COR-L47 (cell line): ENCODE results near the gene PPARG.
"Not testable (repeated sequence)": the region's sequence is repeated elsewhere in the genome, so short reads cannot be mapped to it uniquely, and the experiment has no call there.

Experiments used
- DNase-seq: peaks from one replicate; lab custom pipeline; 2025; lab: John Stamatoyannopoulos, UW

Gene PPARG

DNA sequence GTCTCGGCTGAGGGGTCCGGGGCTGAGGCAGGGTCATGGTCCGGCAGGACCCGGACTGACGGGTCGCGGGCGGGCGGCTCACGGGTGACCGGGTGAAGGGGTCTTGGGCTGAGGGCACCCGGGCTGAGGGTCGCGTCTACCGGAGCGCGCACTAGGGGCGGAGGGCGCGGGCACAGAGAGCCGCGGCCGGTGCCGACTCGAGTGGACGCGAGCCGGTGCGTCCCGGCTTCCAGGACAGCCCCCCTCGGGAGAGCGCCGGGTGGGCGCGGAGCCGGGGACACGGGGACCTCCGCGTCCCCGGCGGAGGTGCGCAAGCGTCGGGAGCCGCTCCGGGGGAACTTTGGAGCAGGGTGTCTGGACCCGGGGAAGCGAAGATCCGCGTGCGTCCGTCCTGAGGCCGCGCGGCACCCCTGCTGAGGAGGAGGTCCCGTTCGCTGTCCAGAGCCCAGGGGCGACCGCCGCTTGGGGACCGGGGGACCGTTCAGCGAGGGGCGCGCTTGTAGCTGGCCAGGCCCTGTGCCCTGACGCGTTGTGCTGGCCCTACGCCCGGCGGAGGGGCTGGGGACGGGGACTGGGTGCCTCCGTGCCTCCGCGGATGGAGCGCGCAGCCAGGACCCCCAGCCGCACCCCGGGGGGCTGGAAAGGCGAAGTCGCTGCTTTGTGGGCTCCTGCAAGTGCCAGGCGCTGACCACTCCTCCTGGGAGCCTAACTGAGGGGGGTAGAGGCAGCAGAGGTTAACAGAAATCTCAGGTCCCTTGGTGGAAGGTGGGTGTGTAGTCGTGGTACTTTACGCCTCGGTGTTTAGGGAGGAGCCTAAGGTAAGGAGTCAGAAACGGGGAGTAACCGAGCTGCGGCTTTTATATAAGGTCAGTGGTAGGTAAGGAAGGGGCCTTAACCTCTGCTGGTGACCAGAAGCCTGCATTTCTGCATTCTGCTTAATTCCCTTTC, at the start of gene PPARG:
Gene PPARG, plus strand, starts transcription at position 889 of the 948 bp plus-strand sequence. CDS start 90,642 bp downstream, outside the sequence.
- DNase-seq = no peak

DNA sequence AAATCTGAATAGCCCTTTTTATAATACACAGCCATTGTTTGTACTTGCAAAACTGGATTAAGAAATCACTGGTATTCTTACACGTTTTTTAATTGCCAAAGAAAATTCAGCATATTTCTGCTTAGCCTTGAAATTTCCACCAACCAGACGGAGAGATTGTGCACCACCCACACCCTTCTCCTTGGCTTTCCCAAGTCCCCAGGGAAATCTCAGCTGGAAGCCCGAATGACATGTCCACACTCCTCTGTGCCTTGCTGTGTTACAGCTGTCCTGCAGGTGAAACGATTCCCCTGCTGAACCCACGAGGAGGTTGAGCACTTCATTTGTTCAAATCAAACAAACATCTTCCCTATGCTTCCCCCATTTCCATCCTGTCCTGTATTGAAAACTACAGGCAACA, 49.6 kb upstream of the PPARG start:
- DNase-seq = no peak

DNA sequence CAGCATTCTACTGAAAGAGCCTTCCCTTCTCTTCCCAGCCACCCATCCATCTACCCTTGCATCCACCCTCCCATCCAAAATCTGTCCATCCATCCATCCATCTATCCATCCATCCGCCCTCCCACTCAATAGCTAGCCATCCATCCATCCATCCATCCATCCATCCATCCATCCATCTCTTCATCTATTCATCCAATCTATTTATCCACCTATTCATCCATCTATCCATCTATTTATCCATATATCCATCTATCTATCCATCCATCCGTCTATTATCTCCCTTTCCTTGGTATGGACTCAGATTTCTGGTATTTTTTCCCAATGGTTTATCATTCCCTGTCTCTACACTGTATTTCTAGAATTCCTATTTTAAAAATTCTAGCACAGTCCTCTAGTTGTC, 46.1 kb upstream of the PPARG start:
- no peak for DNase-seq

DNA sequence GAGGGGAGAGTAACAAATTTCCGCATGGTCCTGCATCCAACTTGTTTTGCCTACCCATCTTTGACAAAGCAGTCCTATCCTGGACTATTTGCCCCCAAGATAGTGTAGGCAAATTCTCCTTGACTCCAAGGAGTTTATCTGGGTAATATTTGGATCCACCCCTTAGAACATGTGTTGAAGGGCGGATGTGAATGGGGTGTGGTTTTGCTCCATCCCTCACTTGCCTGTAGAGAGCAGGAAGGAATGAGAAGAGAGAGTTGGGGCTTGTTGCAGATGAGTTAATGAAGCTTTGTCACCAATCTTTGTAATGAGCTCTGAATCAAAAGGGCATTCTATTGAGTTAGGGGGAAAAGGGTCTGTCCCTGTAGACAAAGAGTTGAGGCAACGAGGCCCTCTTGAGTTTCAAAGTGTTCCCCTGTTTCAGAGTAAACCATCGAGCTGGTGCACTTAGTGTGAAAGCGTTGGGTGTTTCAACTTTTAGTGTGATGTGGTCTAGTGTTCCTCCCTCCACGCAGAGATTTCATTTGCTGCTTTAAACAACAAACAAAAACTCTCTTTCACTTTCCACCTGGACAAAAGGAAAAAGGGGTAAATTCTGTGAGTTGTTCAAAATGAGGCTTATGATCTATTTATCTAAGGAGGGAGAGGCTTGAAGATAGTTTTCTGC, 42.2 kb upstream of the PPARG start:
- DNase-seq = no peak

DNA sequence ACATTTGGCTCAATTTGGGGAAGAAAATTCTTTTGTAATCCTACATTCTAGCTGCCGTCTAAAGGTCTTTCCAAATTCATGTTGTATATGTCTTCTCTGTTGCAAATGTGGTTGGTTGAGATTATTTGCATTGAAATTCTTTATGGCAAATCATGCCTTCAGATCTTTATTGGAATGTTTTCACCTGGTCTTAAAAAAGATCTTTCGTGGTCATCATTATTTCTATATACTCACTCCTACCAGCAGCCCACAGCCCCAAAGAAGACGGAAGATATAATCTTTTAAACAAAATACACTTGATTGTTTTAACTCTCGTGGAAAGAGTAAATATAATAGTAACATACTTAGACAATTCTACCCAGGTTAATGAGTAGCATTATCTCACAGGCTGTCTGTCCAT, 41.5 kb upstream of the PPARG start:
- DNase-seq = no peak

DNA sequence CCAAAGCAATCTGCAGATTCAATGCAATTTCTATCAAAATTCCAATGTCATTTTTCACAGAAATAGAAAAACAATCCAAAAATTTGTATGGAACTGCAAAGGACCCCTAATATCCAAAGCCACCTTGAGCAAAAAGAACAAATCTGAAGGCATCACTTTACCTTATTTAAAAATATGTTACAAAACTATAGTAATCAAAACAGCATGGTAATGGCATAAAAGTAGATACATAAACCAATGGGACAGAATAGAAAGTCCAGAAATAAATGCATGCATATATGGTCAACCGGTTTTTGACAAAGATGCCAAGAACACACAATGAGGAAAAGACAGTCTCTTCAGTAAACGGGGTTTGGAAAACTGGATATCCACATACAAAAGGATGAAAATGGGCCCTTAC, 39.4 kb upstream of the PPARG start:
- no peak for DNase-seq

DNA sequence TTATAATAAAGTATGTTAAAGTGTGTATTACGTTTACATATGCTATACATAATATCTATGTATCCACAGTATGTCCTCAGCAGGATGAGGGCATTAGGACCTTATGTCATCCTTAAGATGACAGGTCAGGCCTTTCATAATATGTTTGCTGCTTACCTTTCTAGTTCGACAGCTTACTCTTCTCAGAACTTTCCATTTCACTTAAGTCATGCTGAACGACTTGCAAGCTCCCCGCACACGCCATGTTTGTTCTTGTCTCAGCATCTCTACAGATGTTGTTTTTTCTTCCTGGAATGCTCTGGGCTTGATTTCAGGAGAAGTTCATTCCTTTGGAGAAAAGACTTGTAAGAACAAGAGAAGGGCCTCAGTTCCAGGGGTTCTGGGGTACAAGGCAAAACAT, 36.0 kb upstream of the PPARG start:
- DNase-seq = no peak

DNA sequence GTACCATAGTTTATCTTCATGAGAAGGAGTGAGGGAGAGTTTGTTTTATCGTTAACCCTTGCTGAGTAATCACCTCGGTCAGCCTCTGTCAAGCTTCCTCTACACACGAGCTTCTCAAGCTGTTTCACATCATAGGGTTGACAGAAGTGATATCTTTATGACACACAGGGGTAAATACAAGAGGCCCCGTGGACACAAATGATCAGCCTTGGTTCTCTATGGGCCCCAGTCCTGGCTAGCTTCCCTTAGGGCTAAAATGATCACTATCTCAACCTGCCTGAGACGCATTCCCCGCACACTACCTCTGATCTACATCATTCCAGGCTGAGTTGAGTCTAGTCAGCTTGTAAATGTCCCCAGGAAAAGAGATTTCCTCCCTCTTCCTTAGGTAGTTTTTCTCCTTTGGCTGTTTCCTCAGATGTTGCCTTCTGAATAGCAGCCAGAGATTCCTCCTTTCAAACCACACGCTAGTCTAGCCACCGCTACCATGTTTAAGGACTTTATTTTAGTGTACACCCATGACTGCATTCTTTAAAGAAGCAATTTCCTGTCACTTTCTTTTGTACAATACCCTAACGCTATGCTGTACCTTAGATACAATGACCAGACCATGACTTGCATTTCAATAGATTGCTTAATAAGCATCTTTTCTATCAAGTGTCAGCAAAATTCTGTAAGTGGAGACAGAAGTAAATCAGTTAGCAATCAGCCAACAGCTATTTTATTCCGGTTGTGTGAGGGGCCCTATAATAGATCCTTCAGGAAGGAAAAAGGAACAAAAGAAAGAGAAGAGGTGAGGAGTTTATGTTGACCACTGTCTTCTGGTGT, 35.1 kb upstream of the PPARG start:
- DNase-seq = no peak

DNA sequence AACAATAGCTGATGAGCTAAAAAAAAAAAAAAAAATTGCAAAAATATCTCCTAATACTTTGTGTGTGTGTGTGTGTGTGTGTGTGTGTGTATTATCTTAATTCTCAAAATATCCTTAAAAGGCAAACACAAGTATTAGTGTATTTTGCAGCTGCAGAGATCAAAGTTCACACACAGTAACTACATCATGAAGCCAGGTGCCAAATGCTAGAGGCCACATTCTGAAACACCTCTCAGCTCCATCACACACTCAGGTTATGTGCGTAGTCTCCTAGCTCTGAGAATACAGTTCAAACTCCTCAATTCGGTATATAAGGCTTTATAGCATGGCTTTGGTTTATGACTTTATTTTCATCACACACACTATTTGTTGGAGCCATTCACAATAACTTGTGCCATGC, 33.5 kb upstream of the PPARG start:
- DNase-seq = no peak

DNA sequence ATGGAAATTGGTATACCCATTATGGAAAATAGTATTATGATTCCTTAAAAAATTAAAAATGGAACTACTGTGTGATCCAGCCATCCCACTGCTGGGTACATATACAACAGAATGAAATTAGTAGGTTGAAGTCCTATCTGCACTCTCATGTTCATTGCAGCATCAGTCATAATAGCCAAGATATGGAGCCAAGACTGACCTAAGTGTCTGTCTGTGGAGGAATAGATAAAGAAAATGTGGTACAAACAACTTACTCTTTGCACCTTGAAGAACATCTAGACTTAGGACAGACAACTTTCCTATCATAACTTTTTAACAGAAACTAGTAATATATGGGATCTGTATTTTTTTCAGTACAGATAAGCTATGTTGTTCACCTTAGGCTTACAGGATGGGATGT, 30.0 kb upstream of the PPARG start:
- DNase-seq = no peak

DNA sequence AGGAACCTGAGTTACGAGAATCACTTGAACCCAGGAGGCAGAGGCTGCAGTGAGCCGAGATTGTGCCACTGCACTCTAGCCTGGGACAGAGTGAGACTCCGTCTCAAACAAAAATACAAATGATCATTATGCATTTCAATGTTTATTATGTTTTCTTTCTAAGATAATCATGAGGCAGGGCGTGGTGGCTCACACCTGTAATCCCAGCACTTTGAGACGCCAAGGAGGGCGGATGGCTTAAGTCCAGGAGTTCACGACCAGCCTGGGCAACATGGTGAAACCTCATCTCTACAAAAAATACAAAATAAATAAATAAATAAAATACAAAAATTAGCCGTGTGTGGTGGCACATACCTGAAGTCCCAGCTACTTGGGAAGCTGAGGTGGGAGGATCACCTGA, 26.7 kb upstream of the PPARG start:
- DNase-seq = not testable (repeated sequence)

DNA sequence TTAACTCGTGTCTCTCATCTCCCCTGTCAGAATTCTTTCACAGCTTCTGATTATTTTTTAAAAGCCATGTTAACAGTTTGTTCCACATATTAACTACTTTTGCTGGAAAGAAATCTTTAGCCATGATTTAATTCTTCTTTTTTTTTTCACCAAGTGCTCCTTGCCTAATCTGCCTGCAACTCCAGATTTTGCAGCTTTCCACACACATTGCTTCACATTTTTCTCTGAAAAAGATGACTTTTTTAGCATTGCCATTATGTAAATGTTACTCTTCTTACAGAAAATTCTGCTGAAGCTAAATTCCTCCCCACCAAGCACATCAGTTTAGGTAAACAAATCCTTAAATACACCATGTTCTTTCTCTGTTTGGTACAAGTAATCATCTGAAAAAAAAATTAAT, 23.4 kb upstream of the PPARG start:
- DNase-seq = no peak

DNA sequence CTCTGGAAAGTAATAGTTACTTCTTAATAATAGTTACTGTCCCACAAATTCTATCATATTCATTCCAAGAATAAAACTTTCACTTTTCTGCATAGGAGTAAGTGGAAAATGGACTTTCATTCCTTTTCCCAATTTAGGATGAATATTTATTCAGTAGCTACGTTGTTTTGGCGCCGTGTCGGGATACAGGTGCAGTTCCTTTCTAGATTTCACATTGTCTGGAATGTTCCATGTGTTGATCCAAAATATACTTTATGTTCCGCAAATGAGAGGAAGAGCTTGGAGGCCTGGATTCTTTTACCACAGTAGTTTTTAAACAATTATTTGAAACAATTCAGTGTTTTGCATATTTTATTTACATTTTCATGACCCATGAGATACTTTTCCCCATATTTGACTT, 22.8 kb upstream of the PPARG start:
- DNase-seq = no peak

DNA sequence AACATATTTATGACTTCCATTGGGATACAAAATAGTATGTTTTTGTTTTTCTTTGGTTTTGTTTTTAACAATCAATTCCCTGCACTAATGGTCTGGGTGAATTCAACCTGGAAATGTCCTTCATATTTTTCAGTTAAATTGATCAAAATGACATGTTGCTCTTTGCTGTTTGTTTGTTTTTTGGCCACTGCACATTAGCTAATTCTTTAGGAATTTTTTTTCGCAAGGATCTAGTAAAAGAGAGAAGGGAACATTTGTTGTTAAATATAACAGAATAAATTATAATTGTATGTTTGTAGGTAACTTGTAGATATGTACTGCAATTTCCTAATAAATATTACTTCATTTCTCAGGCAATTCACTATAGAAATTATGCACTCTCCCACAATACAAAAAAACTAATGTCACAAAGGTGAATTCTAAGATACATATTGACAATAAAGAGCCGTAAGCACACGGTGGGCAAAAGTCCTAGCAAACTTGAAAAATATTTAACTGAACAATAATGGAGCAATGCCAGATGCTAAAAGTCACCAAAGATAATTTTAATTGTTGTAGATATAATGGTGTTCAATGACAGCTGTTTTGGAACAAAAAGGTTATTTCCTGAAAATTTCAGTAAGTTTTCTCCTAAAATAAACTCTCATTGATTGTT, 21.4 kb upstream of the PPARG start:
- DNase-seq = no peak

DNA sequence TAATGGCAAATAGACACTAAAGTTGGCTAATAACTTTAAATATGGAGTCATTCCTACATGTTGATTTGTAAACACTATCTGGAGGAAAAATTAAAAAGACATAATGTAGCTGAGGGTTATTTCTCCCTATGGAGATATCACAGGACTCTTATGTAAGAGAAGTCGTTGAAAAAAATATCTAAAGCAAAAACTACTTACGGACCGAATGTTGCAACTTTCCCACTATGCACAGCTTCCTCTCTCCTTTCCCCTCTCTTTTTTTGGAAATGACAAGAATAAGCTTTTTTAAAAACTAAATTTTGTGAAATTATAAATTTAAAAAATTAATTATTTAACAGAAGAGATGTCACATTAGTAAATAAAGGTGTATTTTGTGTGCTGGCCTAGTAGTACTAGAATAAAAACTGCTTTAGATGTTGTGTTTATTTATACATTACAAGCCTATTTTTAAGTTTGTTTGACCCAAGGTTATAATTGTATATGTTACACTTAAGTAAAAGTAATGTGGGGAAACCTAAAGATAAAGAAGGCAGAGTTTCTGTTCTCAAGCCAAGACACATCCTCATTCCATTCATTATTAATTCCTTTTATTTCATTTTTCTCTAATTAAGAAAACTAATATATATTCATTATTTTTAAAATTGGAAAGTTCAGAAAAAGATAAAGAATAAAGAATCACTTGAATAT, 20.7 kb upstream of the PPARG start:
- no peak for DNase-seq

DNA sequence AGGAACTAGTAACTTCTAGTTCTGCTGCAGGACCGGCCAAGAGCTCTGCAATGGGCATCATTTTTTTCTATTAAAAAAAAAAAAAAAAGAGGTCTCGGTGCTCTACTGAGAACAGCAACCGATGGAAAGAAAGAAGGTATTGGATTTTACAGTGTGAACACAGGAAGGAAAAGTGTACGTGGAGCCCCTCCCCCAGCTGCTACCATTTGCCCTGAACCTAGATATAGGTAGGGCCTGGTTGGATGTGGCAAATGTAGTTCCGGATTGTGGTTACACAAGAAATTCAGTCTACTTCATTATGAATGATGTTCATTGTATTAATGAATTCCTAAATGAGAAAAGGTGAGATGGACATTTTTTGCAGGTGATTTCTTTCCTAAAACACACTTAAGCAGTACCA, 17.9 kb upstream of the PPARG start:
- DNase-seq = no peak

DNA sequence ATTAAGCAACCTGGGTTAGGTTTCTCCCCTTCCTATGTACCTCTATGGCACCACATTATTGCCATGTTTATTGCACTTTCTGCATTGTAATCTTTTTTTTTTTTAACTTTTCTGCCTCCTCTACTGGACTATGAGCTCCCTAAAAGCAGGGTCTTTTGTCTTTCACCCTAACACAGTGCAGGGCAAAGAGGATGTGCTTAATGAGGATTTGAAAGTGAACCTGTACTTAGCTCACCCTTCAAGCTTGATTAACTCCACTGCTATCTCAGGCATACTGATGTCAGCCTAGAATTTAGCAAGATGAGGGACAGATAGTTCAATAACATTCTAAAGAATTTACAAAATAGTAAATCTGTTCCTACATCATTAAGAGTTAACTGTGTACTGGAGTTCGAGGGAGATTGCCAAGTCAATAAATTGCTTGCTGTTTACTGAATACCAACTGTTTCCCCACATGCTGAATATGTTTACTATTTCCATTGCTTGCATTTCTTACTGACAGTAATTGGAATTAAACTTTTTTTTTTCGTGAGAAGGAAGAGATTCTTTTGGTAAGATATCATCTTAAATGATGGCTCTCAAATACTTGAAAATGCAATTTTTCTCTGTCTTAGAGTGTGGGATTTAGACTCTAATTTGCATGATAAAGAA, 15.7 kb upstream of the PPARG start:
- DNase-seq = no peak

DNA sequence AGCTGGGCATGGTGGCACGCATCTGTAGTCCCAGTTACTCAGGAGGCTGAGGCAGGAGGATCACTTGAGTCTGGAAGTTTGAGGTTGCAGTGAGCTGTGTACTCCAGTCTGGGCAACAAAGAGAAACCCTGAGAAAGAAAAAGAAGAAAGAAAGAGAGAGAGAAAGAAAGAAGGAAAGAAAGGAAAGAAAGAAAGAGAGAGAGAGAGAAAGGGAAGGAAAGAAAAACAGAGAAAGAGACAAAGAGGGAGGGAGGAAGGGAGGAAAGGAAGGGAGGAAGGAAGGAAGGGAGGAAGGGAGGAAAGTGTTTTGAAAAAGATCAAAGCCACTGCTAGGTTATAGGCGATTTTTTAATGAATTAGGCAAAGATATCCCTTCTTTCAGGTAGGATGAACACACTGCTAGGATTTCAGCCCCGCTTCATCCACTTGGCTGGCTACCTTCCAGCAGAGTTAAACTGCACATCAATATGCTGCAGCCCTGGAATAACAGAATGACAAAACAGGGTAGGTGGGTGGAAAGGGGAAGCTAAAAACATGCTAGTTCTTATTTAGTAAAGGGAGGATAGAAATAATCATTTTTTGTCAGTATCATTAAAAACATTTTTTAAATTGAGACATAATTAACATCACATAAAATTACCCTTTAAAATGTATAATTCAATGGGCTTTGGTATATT, 12.8 kb upstream of the PPARG start:
- no peak for DNase-seq

DNA sequence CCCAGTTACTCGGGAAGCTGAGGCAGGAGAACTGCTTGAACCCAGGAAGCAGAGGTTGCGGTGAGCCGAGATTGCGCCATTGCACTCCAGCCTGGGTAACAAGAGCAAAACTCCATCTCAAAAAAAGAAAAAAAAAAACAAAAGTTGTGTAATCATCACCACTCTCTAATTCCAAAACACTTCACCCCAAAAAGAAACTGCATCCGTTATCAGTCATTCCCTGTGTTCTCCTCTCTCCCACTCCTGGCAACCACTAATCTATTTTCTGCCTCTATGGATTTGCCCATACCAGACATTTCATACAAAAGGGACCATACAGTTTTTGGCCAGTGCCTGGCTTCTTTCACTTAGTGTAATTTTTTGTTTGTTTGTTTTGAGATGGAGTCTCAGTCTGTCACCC, 12.0 kb upstream of the PPARG start:
- not testable (repeated sequence) for DNase-seq

DNA sequence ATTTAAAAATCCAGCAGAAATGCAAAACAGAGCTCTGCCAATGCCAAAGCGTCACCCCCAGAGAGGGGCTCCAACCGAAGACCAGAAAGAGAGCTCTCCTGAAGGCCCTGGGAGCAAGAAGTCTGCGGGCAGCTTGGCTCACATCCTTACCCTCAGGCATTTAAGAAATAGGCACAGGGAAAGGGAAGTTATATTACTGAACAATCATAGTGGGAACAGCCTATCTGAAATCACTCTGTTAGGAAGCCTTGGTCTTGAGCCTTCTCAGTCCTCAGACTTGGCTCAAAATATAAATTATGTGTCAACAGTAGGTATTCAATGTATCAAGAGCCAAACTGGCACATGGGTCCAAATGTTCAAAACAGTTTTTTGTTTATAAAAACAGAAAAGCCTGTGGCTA, 10.3 kb upstream of the PPARG start:
- DNase-seq = no peak
